HFFc6 (cell line): ENCODE results near the gene SYCE1L. TPM values are rescaled to one million over a fixed set of nuclear protein-coding genes. Genes with fewer than 3 reads are reported as not detected.
A peak's percentile ranks its signal among the peaks of the same experiment; 100 is the strongest.
"Not testable (repeated sequence)": the region's sequence is repeated elsewhere in the genome, so short reads cannot be mapped to it uniquely, and the experiment has no call there.

Experiments
- DNase-seq: peaks from one replicate; pipeline ENCODE4 v3.0.0-alpha.2; 2018
- H3K27ac Mint-ChIP-seq: 2 replicates; pipeline ENCODE4 v1.8.0; 2020; ENCODE audit warnings: mild to moderate bottlenecking, mixed read lengths
- H3K27me3 Mint-ChIP-seq: 2 replicates; pipeline ENCODE4 v1.8.0; 2021; ENCODE audit warnings: mild to moderate bottlenecking, moderate library complexity, mixed read lengths; ENCODE audit not compliant: insufficient read depth
- H3K36me3 Mint-ChIP-seq: 2 replicates; pipeline ENCODE4 v1.8.0; 2021; ENCODE audit warnings: low read depth, mixed read lengths
- H3K4me1 Mint-ChIP-seq: 2 replicates; pipeline ENCODE4 v1.8.0; 2020; ENCODE audit warnings: low read depth, mixed read lengths
- H3K4me3 Mint-ChIP-seq: 2 replicates; pipeline ENCODE4 v1.8.0; 2020; ENCODE audit warnings: mild to moderate bottlenecking, moderate library complexity, mixed read lengths
- H3K9me3 Mint-ChIP-seq: 2 replicates; pipeline ENCODE4 v1.8.0; 2020; ENCODE audit warnings: mild to moderate bottlenecking, mixed read lengths
- total RNA-seq, 6 experiments: library from RNA; stranded (reverse); fragmentation: NEBNext Ultra II Directional; extraction: Animal tissue kit (Norgen Biotek cat#: 25700); gene quantifications; 2 replicates in 1 of 6; 3 replicates in 5 of 6; pipeline ENCODE4 v1.2.3, GENCODE V29; 2021
- TF ChIP-seq, protein P1 (sequence below): fragments of 200-600 bp; sonication (generic); IDR thresholded peaks from 2 replicates; pipeline ENCODE4 v1.5.0; 2021; ENCODE audit warnings: antibody characterized with exemption, mild to moderate bottlenecking

The SYCE1L gene
- total RNA-seq, 6 experiments from 2014 or later: not detected

DNA sequence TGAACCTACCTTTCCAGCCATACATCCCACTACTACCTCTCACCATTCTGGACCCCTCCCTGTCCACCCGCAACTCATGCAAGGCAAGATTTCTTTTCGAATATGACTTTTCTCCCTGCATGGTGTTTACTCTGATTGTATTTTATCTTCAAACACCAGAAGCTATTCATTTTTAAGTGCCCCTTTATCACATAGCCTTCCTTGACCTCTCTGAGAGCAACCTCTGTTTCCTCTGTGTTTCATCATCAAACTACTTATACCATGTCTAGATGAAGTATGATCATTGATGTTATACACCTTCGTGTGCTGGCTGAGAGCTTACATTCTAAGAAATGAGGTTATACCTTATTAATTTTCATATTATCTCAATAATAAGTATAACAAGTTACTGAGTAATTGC is 31.8 kb downstream of the SYCE1L start:
- peaks cover 3% of the 10 kb centered on the region for H3K27me3 Mint-ChIP-seq
- no peak overlapping the region for H3K4me3 Mint-ChIP-seq
- TF ChIP-seq, protein P1, sequence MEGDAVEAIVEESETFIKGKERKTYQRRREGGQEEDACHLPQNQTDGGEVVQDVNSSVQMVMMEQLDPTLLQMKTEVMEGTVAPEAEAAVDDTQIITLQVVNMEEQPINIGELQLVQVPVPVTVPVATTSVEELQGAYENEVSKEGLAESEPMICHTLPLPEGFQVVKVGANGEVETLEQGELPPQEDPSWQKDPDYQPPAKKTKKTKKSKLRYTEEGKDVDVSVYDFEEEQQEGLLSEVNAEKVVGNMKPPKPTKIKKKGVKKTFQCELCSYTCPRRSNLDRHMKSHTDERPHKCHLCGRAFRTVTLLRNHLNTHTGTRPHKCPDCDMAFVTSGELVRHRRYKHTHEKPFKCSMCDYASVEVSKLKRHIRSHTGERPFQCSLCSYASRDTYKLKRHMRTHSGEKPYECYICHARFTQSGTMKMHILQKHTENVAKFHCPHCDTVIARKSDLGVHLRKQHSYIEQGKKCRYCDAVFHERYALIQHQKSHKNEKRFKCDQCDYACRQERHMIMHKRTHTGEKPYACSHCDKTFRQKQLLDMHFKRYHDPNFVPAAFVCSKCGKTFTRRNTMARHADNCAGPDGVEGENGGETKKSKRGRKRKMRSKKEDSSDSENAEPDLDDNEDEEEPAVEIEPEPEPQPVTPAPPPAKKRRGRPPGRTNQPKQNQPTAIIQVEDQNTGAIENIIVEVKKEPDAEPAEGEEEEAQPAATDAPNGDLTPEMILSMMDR: no peak
- peaks cover 8% of the 10 kb centered on the region; the same call in 1 of the 2 replicates for H3K4me1 Mint-ChIP-seq
- H3K9me3 Mint-ChIP-seq: no peaks in the 10 kb centered on the region
- H3K36me3 Mint-ChIP-seq: no peaks in the 10 kb centered on the region
- DNase-seq: no peak
- no peak overlapping the region for H3K27ac Mint-ChIP-seq

DNA sequence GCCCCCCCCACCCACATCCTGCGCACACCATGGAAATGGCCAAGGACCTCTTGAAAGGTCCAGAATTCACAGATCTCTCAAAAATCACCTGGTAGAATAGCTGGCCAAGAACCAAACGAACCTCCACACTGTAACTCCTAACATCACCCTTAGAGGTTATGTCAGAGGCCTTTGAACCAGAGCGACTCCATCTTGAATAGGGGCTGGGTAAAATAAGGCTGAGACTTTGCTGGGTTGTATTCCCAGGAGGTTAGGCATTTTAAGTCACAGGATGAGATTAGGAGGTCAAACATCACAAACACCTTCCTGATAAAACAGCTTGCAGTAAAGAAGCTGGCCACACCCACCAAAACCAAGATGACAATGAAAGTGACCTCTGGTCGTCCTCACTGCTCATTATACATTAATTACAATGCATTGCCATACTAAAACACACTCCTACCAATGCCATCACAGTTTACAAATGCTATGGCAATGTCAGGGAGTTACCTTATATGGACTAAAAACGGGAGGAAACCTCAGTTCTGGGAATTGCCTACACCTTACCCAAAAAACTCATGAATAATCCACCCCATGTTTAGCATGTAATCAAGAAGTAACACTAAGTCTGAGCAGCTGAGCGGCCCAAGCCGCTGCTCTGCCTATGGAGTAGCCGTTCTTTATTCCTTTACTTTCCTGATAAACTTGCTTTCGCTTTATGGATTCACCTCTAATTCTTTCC is 34.8 kb downstream of the SYCE1L start:
- H3K4me3 Mint-ChIP-seq: no peak overlapping the region; the same call in 1 of the 2 replicates
- no peak for DNase-seq
- H3K36me3 Mint-ChIP-seq: no peaks in the 10 kb centered on the region
- H3K9me3 Mint-ChIP-seq: no peaks in the 10 kb centered on the region
- no peak overlapping the region for H3K27ac Mint-ChIP-seq
- TF ChIP-seq, protein P1: no peak
- H3K4me1 Mint-ChIP-seq: peaks cover 8% of the 10 kb centered on the region; the same call in 1 of the 2 replicates
- peaks cover 3% of the 10 kb centered on the region for H3K27me3 Mint-ChIP-seq

DNA sequence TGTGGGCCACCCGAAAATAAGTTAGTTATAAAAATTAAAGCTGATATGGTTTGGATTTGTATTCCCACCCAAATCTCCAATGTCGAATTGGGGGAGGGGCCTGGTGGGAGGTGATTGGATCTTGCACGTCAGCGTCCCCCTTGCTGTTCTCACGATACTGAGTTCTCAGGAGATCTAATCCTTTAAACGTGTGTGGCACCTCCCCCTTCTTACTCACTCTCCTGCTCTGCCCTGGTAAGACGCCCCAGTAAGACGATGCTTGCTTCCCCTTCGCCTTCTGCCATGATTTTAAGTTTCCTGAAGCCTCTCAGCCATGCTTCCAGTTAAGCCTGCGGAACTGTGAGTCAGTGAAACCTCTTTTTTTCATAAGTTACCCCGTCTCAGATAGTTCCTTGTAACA is 35.4 kb downstream of the SYCE1L start:
- DNase-seq: no peak
- Mint-ChIP-seq H3K27ac (no peak overlapping the region), H3K36me3 (no peaks in the 10 kb centered on the region), H3K9me3 (no peaks in the 10 kb centered on the region), H3K4me3 (no peak overlapping the region; the same call in 1 of the 2 replicates), H3K4me1 (peaks cover 8% of the 10 kb centered on the region; the same call in 1 of the 2 replicates), H3K27me3 (peaks cover 5% of the 10 kb centered on the region)
- TF ChIP-seq, protein P1: no peak

DNA sequence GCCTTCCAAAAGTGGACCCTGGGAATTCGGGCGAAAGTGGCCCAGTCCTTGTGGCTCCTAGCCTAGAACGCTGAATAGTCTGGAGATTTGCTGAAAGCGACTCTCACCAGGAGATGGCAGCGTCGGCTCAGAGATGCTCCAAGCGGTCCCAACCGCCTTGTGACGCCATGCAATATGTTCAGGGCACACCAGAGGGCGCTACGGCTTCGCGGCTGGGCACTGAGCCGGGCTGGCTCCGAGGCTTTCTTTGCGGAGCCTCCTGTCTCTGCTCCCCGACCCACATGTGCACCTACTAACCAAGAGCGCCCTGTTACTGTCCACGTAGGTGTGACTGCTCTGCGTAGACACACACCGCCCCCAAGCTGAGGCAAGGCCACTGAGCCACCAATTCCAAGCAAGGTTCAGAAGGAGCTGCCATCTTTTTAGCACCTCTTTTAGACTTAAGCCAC is 36.9 kb downstream of the SYCE1L start:
- Mint-ChIP-seq H3K4me3 (peak overlapping the region; percentile 56), H3K27me3 (peaks cover 11% of the 10 kb centered on the region), H3K4me1 (peaks cover 8% of the 10 kb centered on the region; the same call in 1 of the 2 replicates), H3K36me3 (no peaks in the 10 kb centered on the region), H3K27ac (no peak overlapping the region), H3K9me3 (no peaks in the 10 kb centered on the region)
- peak; percentile 76 for DNase-seq
- TF ChIP-seq, protein P1: peak; percentile 99

DNA sequence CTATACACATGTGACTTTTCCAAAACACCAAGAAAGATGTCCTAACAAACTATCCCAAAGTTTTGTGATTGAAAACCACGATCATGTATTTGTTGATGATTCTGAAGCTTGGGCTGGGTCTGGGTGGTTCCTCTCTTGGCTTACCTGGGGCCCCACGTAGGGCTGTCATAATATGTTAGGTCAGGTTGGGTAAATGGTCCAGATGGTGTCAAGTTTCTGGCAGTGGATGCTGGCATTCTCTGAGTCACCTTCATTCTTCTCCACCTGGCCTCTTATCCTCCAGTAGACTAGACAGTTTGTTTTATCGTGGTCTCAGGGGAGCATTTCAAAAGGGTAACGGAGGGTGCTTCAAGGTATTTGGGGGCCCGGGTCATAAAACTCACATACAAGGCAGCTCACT is 39.4 kb downstream of the SYCE1L start:
- DNase-seq: no peak
- TF ChIP-seq, protein P1: no peak
- Mint-ChIP-seq H3K27ac (no peak overlapping the region), H3K4me1 (peaks cover 8% of the 10 kb centered on the region; the same call in 1 of the 2 replicates), H3K27me3 (peaks cover 13% of the 10 kb centered on the region), H3K36me3 (no peaks in the 10 kb centered on the region), H3K4me3 (no peak overlapping the region), H3K9me3 (no peaks in the 10 kb centered on the region)

DNA sequence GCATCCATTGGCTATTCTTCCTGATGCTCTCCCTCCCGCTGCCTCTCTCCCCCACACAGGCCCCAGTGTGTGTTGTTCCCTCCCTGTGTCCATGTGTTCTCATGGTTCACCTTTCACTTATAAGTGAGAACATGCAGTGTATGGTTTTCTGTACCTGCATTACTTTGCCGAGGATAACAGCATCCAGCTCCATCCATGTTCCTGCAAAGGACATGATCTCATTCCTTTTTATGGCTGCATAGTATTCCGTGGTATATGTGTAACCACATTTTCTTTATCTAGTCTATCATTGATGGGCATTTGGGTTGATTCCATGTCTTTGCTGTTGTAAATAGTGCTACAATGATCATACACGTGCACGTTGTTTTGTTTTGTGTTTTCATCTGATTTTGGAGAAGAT is 43.3 kb downstream of the SYCE1L start:
- not testable (repeated sequence) for H3K9me3 Mint-ChIP-seq, H3K36me3 Mint-ChIP-seq, H3K4me3 Mint-ChIP-seq, DNase-seq, H3K4me1 Mint-ChIP-seq, H3K27ac Mint-ChIP-seq
- H3K27me3 Mint-ChIP-seq: peaks cover 16% of the 10 kb centered on the region
